Forelimb muscle (tissue), 1 donor: Measurements from ENCODE around the gene TGFA. TPM values are rescaled to one million over a fixed set of nuclear protein-coding genes. Genes with fewer than 3 reads are reported as not detected.

ENCODE experiments used
- DNase-seq: peaks from one replicate; pipeline ENCODE4 v3.0.0-alpha.2; 2013; ENCODE audit warnings: low read depth
- polyA plus RNA-seq: library from polyadenylated mRNA; unstranded; fragments of 120-200 nt; gene quantifications from one replicate; pipeline ENCODE4 v1.2.1, GENCODE V29; 2013; ENCODE audit not compliant: insufficient read length

The TGFA gene
- polyA plus RNA-seq, 1 donor = 0.85 TPM

DNA sequence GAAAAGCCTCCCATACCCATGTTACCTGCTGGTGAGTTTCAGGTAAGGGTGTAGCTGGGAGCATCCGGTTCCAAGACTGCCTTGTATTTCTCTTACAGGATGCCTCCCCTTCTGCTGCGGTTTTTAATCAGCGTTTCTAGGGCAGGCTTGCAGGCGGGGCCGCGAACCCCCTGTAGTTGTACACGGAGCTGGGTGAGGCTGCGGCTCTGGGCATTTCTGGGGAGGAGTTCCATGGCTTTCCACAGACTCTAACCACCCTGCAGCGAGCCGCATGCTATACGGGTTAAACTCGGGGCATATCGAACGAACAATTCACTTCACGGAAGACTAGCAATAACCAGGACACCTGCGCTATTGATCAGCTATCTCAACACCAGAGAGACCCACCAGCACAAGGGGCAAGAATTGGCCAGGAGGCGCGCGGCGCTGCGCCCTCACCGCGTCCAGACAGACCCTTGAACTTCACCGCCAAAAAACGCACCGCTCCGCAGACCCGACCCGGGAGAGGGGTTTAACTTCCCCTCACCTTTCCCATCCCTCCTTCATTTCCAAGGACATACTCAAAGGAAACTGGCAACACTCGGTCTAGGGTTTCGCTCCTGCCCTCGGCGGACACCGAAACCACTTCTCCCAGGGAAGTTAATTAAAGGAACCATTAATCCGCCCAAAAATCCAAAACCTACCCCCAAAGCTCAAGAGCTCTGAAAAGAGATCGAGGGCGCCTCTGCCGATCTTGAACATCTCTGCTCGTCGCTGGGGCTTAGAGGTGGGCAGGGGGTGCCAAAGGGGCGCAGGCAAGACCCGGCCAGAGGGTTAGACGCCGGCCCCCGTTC is 909 bp downstream of the TGFA start:
- DNase-seq = no peak

- DNase-seq = no peak
Measured at GRCh38 chr2:70551167-70551566, 2.5 kb downstream of the TGFA start.

- DNase-seq = no peak
Measured at GRCh38 chr2:70549962-70550361, 3.7 kb downstream of the TGFA start.

- DNase-seq = no peak
Measured at GRCh38 chr2:70549064-70549710, 4.4 kb downstream of the TGFA start.

- DNase-seq = no peak
Measured at GRCh38 chr2:70548233-70548632, 5.4 kb downstream of the TGFA start.

DNA sequence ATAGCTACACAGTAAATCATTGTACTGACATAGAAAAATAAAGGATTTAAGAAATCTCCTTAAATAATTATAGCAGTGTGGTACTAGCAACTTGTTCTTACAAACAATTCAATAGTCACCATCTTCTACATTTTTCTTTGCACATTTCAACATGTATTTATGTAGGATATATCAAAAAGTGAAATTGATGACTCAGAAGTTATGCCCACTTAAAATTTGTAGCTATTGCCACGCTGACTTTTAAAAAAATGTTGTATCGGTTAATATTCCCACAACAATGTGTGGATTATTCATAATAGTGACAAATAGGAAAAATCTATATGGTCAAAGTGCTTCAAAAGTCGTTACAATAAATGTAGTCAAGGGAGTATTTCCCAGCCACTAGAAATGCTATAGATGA is 6.7 kb downstream of the TGFA start:
- no peak for DNase-seq

DNA sequence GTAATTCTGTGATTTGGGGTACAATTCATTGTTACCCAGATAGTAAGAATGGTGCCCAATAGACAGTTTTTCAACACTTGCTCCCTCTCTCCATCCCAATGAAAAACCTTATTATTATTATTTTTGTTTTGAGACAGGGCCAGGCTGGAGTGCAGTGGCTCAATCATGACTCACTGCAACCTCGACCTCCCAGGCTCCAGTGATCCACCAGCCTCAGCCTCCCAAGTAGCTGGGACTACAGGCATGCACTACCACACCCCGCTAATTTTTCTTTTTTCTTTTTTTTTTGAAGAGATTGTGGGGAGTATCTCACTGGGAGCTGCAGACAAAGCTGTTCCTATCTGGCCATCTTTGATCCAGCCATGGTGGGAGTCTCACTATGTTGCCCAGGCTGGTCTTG is 7.2 kb downstream of the TGFA start:
- no peak for DNase-seq

DNA sequence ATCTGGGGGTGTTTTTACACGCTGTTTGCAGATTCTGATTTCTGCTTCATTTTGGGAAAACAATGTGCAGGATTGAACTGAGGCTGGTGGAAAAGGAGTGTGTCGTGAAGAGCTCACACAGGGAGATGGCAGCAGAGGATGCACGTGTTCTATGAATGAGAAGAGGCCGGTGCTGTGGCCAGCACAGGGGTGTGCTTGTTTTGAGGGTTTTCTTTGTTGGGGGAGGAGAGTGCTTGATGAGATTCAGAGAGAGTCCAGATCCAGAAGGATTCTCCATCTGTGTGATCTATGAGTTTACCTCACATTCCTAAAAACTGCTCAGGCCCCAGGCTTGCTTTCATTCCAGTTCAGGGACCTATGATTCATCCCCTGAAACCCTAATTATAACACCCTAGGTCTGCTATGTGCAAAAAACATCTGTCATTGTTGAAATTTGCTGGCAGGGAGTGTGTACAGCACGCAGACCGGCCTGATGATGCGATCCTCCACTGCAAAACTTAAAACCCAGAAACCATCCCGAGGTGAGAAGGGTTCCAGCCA is 12.1 kb downstream of the TGFA start:
- no peak for DNase-seq

GRCh38 chr2:70537840-70538239 is 15.8 kb downstream of the TGFA start:
- no peak for DNase-seq

GRCh38 chr2:70536517-70537055 is 17.0 kb downstream of the TGFA start:
- DNase-seq = no peak

DNA sequence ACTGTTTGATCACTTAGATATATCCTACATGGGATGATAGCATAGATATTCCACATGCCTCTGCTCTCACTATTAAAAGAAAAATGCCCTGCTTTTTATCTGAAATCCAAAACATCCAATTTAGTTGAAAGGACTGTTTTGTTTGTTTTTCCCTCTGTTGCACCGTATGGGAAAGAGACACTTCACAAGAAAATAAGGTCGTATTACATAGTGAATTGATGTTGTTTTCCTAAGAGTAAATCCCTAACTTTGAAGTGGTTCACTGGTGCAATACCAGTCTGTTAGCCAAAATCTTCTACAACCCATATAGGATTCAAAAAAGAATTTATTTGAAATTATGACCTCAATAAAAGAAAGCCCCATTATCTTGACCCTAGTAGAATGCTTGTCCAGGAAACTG is 18.1 kb downstream of the TGFA start:
- no peak for DNase-seq

DNA sequence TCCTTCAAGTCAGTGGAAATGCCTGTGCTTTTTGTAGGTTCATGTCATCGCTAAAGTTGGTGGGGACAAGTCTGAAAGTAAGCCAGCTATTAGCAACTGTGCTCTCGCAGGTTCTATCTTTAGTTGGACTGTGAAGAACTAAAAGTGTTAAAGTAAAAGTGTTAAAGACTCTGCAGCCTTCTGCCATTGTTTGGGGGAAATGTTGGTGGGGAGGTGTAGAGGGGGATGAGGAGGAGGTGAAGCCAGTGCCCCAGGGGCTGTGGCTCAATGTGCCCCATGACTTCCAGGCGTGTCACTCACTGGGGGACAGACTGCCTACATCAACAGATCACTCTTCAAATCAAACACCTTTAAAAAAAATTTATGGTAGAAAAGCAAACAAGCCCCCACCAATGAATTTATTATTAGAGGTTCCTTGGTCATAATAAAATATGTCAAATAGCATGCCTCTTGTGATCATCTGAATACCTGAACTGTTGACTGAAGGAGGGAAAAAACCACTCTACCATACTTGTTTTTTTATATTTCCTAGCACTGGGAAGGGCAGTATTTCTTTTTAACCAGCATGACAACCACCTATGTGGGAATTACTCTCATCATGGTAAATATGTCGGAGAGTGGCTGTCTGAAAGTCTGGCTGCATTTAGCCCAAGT is 19.3 kb downstream of the TGFA start:
- no peak for DNase-seq

DNA sequence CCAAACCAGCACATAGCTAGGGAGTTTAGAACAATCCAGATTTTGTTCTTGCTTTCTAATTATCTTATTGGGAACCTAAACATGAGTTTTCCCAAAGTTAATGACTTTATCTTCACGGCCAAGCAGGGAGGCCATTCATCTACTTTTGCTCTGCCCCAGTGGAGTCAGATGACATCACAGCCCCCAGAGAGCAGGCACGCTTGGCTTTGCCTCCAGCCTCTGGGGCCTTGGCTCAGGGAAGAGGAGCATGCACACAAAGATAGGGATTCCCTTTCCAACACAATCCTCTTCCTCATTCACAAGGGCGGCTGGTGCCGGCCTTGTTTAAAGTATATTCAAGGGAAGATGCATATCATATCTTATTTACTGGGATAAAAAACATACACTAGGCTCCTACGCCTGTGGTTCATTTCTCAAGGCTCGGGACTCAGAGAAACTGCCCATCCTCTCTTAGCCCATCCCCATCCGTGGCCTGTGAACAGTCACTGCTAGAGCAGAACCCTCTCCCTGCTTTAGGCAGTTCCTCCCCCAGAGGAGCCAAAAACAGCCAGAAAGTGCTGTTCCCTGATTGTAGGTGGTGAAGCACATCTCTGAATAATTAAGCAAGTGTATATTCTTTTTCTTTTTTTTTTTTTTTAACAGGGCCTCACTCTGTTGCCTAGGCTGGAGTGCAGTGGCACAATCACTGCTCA is 21.2 kb downstream of the TGFA start:
- no peak for DNase-seq

- DNase-seq = no peak
Measured at GRCh38 chr2:70531419-70532086, 22.1 kb downstream of the TGFA start.

DNA sequence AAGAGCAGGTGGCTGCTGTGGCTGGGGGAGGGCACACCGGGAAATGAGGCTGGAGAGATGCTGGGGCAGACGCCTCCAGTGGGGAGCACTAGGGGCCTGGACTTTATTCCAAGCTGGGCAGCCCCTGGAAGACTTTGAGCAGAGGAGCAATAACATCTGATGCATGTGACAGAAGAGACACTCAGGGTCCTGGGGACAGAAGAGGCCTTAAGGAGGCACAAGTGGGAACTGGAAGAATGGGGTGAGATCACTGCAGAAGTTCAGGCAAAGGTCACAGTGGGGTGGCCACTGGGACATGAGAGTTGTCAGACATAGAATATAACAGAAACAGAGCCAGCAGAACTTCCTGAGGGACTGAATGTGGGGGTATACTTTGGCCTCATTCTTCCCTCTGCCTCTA is 24.0 kb downstream of the TGFA start:
- no peak for DNase-seq

GRCh38 chr2:70528929-70529328 is 24.7 kb downstream of the TGFA start:
- DNase-seq = no peak

DNA sequence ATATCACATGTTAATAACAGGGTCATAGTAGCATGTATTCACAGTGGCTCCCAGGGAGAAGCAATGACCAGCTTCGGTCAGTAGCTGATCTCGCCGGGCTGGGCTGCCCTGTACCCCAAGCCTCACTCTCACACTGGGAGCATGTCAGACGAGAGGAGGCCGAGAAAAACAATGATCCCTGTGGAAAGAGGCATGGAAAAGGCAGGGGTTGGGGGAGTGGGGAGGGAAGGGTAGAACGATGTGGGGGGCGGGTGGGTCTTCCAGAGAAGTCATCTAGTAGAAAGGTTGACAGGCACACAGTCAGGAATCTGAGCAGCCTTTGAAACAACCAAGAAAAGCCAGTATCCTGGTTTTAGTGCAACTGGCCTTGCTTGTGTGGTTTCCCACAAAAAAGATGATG is 25.4 kb downstream of the TGFA start:
- no peak for DNase-seq

DNA sequence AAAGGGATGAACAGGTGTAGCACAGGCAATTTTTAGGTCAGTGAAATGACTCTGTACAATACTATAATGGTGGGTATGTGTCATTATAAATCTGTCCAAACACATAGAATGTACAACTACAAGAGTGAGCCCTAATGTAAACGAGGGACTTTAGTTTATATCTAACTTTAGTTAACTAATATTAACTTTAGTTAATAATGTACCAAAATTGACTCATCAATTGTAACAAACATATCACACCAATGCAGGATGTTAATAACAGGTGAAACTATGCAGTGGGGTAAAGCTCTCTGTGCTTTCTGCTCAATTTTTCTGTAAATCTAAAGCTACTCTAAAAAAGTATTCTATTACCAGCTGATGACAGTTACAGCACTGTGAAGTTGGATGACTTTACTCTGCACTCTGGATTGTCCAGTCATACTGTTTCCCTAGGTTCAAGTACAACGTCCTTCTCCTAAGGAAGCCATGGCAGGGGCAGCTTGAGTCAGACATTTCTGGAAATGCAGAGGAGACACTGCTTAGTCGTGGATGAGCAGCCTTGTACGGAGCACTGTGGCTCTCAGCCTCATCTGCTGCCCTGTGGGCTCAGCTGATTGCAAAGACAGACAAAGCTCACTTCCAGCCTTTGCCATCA is 26.1 kb downstream of the TGFA start:
- no peak for DNase-seq

DNA sequence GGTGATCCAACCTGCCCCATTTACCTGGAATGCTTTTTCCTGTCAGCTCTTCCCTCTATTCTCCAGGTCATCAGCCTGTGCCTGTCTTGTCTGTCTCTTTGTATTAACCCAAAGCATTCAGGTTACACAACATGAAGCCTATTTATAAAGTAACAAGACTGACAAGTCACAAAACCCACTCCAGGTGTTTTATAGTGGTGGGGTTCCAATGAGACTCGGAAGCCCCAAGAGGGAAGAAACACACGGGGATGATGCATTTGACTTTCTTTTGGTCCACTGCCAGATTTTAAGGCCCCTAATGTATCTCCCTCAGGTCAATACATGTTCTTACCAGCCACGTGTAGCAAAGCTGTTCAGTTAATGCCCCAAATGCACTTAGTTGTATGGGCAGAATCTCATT is 27.5 kb downstream of the TGFA start:
- DNase-seq = no peak

DNA sequence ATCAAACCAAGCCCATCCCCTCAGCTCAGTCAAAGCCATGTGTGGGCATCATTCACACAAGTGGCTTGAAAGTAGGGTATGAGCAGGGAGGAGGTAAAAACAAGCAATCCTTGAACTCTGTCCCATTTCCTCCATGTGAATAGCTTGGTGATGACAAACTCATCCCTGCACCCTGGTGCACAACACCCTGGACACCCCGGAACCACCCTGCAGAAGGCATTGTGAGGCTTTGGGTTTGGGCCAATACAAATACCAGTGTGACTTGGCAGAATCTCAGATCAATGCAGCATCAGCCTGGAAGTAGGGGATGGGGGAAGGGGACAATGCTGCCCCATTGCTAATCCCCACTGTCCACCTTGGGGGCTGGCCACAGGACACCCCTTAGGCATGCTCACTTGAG is 28.6 kb downstream of the TGFA start:
- no peak for DNase-seq
